Activated CD8-positive, alpha-beta memory T cell treated with anti-CD3 and anti-CD28 coated beads for 1 hour (primary cell): ENCODE results near the gene MGST3.
"Not testable (repeated sequence)": the region's sequence is repeated elsewhere in the genome, so short reads cannot be mapped to it uniquely, and the experiment has no call there.

Source experiments
- DNase-seq, 2 donors: peaks; one replicate each; pipeline ENCODE4 v3.0.0-alpha.2; 2020; ENCODE audit warnings: low read depth in 1 of 2; ENCODE audit errors: extremely low read depth in 1 of 2

MGST3 gene

GRCh38 chr1:165695031-165695430 lies 64.0 kb downstream of the MGST3 start:
- DNase-seq = no peak

GRCh38 chr1:165696625-165697100 lies 65.6 kb downstream of the MGST3 start:
- no peak for DNase-seq

GRCh38 chr1:165697491-165697880 lies 66.5 kb downstream of the MGST3 start:
- no peak for DNase-seq

GRCh38 chr1:165697881-165698760 lies 67.1 kb downstream of the MGST3 start, which contains the start of gene ALDH9A1:
ALDH9A1 (minus strand) TSS chr1:165698562; CDS start chr1:165698558, 4 bp downstream.
- peak; percentile 44 to 77 for DNase-seq

- DNase-seq = no peak
Measured at GRCh38 chr1:165698761-165699052, 67.7 kb downstream of the MGST3 start.

- no peak for DNase-seq
Measured at GRCh38 chr1:165699577-165699976, 68.5 kb downstream of the MGST3 start.

GRCh38 chr1:165701922-165702321 lies 70.9 kb downstream of the MGST3 start:
- not testable (repeated sequence) for DNase-seq

- no peak for DNase-seq
Measured at GRCh38 chr1:165703648-165704047, 72.6 kb downstream of the MGST3 start.
